Measurements from ENCODE around the gene YIF1A. TPM values are rescaled to one million over a fixed set of nuclear protein-coding genes. Genes with fewer than 3 reads are reported as not detected.

The YIF1A gene
- total RNA-seq, 1 experiment from 2014 or later: 54.7 TPM

- BruUV-seq (replicated peaks): no TSS peak
- Histone ChIP-seq H3K79me2 (ENCODE audit: insufficient read depth, low read length) (peaks cover 31% of the 10 kb centered on the region), H3K9me3 (ENCODE audit: control insufficient read depth in 1 of 2, insufficient read depth in 1 of 2, low read depth in 1 of 2, low read length in 2 of 2) (no peaks in the 10 kb centered on the region), H2AFZ (ENCODE audit: low read depth, low read length, poor library complexity, severe bottlenecking) (no peak overlapping the region), H3K27me3 (ENCODE audit: insufficient read depth, low read length) (no peaks in the 10 kb centered on the region), H3K27ac (ENCODE audit: low read depth, low read length) (no peak overlapping the region), H3K4me3 (replicated peaks in 1 of 2; ENCODE audit: low read depth in 1 of 2, low read length in 2 of 2) (no peak overlapping the region), H3K9ac (ENCODE audit: low read length) (no peak overlapping the region), H3K36me3 (ENCODE audit: control insufficient read depth in 1 of 2, insufficient read depth in 2 of 2, low read length in 2 of 2) (peaks cover 18 to 20% of the 10 kb centered on the region in 2 experiments; a peak in 3 of 4 replicates), H4K20me1 (ENCODE audit: insufficient read depth) (no peaks in the 10 kb centered on the region), H3K9me2 (ENCODE audit: insufficient read depth) (no peaks in the 10 kb centered on the region), H3K4me2 (ENCODE audit: low read length) (no peak overlapping the region), H3K4me1 (ENCODE audit: control insufficient read depth in 1 of 2, insufficient read depth in 2 of 2, low read length in 2 of 2) (peaks cover 6 to 22% of the 10 kb centered on the region in 2 experiments)
- ATAC-seq (no peak), DNase-seq (ENCODE audit: low read depth, low spot score) (no peak)
- POLR2A ChIA-PET: no interaction called here
- RAD21 ChIA-PET (ENCODE audit: low non-redundant PET in 1 of 2, low total read pairs in 2 of 2, uncharacterized antibody in 2 of 2, unreplicated experiment in 2 of 2): no interaction called here
- CTCF ChIA-PET: interaction anchor here (0.7 kb wide), 1 partner anchor 11 kb away, joined by 3 read pairs; no protein-coding TSS in a partner anchor
- intact Hi-C loops (cut with micrococcal nuclease): no loop called here
- TF ChIP-seq ELF1 (IDR thresholded peaks at IDR 0.05; ENCODE audit: borderline replicate concordance, low read depth) (no peak), CEBPB (IDR thresholded peaks at IDR 0.05; ENCODE audit: low read depth) (no peak), YY1 (IDR thresholded peaks at IDR 0.05; ENCODE audit: extremely low read depth, insufficient replicate concordance, low read depth, low read length) (no peak), EZH2 (IDR thresholded peaks at IDR 0.05) (no peak), POLR2A (IDR thresholded peaks at IDR 0.05; ENCODE audit: borderline replicate concordance, extremely low read depth, insufficient read depth, insufficient read length) (no peak), ATF3 (IDR thresholded peaks at IDR 0.05) (no peak), CTCF (IDR thresholded peaks at IDR 0.05 in 2 of 3, conservative IDR thresholded peaks at IDR 0.05 in 1 of 3; ENCODE audit: borderline replicate concordance in 1 of 3, insufficient read depth in 1 of 3, low read depth in 2 of 3, low read length in 2 of 3) (no peak), FOSL1 (IDR thresholded peaks at IDR 0.05; ENCODE audit: low read depth) (no peak), MAX (IDR thresholded peaks at IDR 0.05) (no peak), ZNF274 (IDR thresholded peaks at IDR 0.05; ENCODE audit: low read depth, low read length) (no peak), ZFX (IDR thresholded peaks at IDR 0.05) (no peak), SP1 (IDR thresholded peaks at IDR 0.05; ENCODE audit: low read depth) (no peak), CBX3 (IDR thresholded peaks at IDR 0.05; ENCODE audit: low read depth) (no peak), JUND (IDR thresholded peaks at IDR 0.05) (no peak), REST (IDR thresholded peaks at IDR 0.05; ENCODE audit: low read depth) (no peak), TCF7L2 (IDR thresholded peaks at IDR 0.05; ENCODE audit: borderline replicate concordance, extremely low read depth, insufficient read depth, insufficient read length) (no peak), POLR2AphosphoS5 (IDR thresholded peaks at IDR 0.05; ENCODE audit: low read depth, low read length) (no peak), EGR1 (IDR thresholded peaks at IDR 0.05; ENCODE audit: low read depth) (no peak)
Measured at GRCh38 chr11:66271816-66272215, 17.1 kb downstream of the YIF1A start.

Data from HCT116 (cell line).